Skin epidermis (tissue), 12 donors: ENCODE results near the gene STXBP5.

Experiments used
- H3K27ac ChIP-seq, 21 experiments: fragments of 200-600 bp; sonication (generic) in 11 of 21; one replicate each; pipeline ENCODE4 v1.5.0; 2020; ENCODE audit warnings: mild to moderate bottlenecking in 3 of 21, inconsistent platforms in 2 of 21, moderate library complexity in 2 of 21
- H3K4me3 ChIP-seq, 7 experiments: fragments of 200-600 bp; sonication (generic) in 2 of 7; one replicate each; pipeline ENCODE4 v1.5.0; 2020; ENCODE audit warnings: inconsistent platforms in 2 of 7, mild to moderate bottlenecking in 2 of 7, moderate library complexity in 1 of 7

Gene STXBP5

GRCh38 chr6:147207351-147207750 lies 3.1 kb downstream of the STXBP5 start:
- peak overlapping the region in 8 of 21 experiments; percentile 6 to 57 (median 43) for H3K27ac ChIP-seq
- peak overlapping the region in 1 of 7 experiments; percentile 16 for H3K4me3 ChIP-seq

- Histone ChIP-seq H3K27ac (peak overlapping the region in 8 of 21 experiments; percentile 6 to 57 (median 43)), H3K4me3 (no peak overlapping the region)
Observed at GRCh38 chr6:147207837-147208754, 3.9 kb downstream of the STXBP5 start.

GRCh38 chr6:147209762-147210449 lies 5.7 kb downstream of the STXBP5 start:
- no peak overlapping the region for H3K4me3 ChIP-seq

GRCh38 chr6:147211349-147211748 lies 7.1 kb downstream of the STXBP5 start:
- H3K27ac ChIP-seq = no peak overlapping the region

More at GRCh38 chr6:147209762-147210449, 5.7 kb downstream of the STXBP5 start:
- peak overlapping the region in 1 of 21 experiments; percentile 10 for H3K27ac ChIP-seq

GRCh38 chr6:147211831-147212230 lies 7.6 kb downstream of the STXBP5 start:
- Histone ChIP-seq H3K27ac (no peak overlapping the region), H3K4me3 (no peak overlapping the region)

More at GRCh38 chr6:147211349-147211748, 7.1 kb downstream of the STXBP5 start:
- no peak overlapping the region for H3K4me3 ChIP-seq

- Histone ChIP-seq H3K4me3 (no peak overlapping the region), H3K27ac (no peak overlapping the region)
Observed at GRCh38 chr6:147212622-147213021, 8.4 kb downstream of the STXBP5 start.

- H3K27ac ChIP-seq = no peak overlapping the region
- H3K4me3 ChIP-seq = no peak overlapping the region
Observed at GRCh38 chr6:147213772-147214171, 9.6 kb downstream of the STXBP5 start.

GRCh38 chr6:147214248-147215227 lies 10.3 kb downstream of the STXBP5 start:
- Histone ChIP-seq H3K4me3 (no peak overlapping the region), H3K27ac (no peak overlapping the region)

- Histone ChIP-seq H3K27ac (no peak overlapping the region), H3K4me3 (no peak overlapping the region)
Observed at GRCh38 chr6:147216915-147217314, 12.7 kb downstream of the STXBP5 start.

GRCh38 chr6:147217840-147218404 lies 13.7 kb downstream of the STXBP5 start:
- no peak overlapping the region for H3K27ac ChIP-seq
- H3K4me3 ChIP-seq = no peak overlapping the region

- H3K4me3 ChIP-seq = no peak overlapping the region
- H3K27ac ChIP-seq = no peak overlapping the region
Observed at GRCh38 chr6:147218797-147219196, 14.6 kb downstream of the STXBP5 start.

- Histone ChIP-seq H3K4me3 (no peak overlapping the region), H3K27ac (no peak overlapping the region)
Observed at GRCh38 chr6:147219463-147219862, 15.2 kb downstream of the STXBP5 start.

GRCh38 chr6:147220345-147220744 lies 16.1 kb downstream of the STXBP5 start:
- Histone ChIP-seq H3K27ac (no peak overlapping the region), H3K4me3 (no peak overlapping the region)

GRCh38 chr6:147221739-147222138 lies 17.5 kb downstream of the STXBP5 start:
- Histone ChIP-seq H3K4me3 (no peak overlapping the region), H3K27ac (no peak overlapping the region)

GRCh38 chr6:147222160-147222838 lies 18.1 kb downstream of the STXBP5 start:
- H3K4me3 ChIP-seq = no peak overlapping the region
- H3K27ac ChIP-seq = no peak overlapping the region

- Histone ChIP-seq H3K4me3 (no peak overlapping the region), H3K27ac (no peak overlapping the region)
Observed at GRCh38 chr6:147223736-147224135, 19.5 kb downstream of the STXBP5 start.

GRCh38 chr6:147226163-147226724 lies 22.0 kb downstream of the STXBP5 start:
- Histone ChIP-seq H3K27ac (no peak overlapping the region), H3K4me3 (no peak overlapping the region)

- H3K27ac ChIP-seq = no peak overlapping the region
- H3K4me3 ChIP-seq = no peak overlapping the region
Observed at GRCh38 chr6:147226877-147227276, 22.7 kb downstream of the STXBP5 start.
